Loucy (cell line): Measurements from ENCODE around the gene ZNF235.

Experiments used
- EZH2phosphoT487 ChIP-seq: fragments of 200-600 bp; IDR thresholded peaks from 2 replicates; pipeline ENCODE4 v1.6.1; 2018; ENCODE audit warnings: antibody characterized with exemption, mild to moderate bottlenecking, moderate library complexity, borderline replicate concordance
- TF ChIP-seq, protein P1 (sequence below): fragments of 200-600 bp; sonication (generic); conservative IDR thresholded peaks from 2 replicates; pipeline ENCODE4 v1.5.1; 2014; ENCODE audit warnings: mild to moderate bottlenecking, antibody characterized with exemption, low read length

DNA sequence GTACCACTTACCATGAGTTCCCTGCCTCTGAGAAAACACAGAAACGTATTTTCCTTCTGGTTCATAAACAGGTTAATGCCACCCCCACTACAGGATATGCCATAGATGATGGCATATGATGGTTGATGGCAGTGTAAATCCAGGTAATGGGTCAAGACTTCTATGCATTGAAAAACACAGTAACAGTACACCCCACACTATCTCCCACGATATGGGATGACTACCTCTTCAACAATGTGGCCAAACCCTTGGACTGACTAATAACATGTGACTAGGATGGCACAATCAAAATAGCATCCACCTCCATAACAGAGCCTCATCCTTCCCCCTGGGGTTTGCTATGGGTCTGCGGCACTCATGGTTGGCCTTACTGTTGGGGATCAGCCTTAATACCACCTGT lies 22.0 kb downstream of the ZNF235 start:
- TF ChIP-seq, protein P1, sequence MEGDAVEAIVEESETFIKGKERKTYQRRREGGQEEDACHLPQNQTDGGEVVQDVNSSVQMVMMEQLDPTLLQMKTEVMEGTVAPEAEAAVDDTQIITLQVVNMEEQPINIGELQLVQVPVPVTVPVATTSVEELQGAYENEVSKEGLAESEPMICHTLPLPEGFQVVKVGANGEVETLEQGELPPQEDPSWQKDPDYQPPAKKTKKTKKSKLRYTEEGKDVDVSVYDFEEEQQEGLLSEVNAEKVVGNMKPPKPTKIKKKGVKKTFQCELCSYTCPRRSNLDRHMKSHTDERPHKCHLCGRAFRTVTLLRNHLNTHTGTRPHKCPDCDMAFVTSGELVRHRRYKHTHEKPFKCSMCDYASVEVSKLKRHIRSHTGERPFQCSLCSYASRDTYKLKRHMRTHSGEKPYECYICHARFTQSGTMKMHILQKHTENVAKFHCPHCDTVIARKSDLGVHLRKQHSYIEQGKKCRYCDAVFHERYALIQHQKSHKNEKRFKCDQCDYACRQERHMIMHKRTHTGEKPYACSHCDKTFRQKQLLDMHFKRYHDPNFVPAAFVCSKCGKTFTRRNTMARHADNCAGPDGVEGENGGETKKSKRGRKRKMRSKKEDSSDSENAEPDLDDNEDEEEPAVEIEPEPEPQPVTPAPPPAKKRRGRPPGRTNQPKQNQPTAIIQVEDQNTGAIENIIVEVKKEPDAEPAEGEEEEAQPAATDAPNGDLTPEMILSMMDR, result no peak
- no peak for TF ChIP-seq EZH2phosphoT487
